Activated CD4-positive, alpha-beta T cell treated with anti-CD3 and anti-CD28 coated beads, Interleukin-2, amount 50 U/mL, for 16 hours (primary cell): ENCODE results near the gene CRYBA4.
A peak's percentile ranks its signal among the peaks of the same experiment; 100 is the strongest.

Source experiments
- DNase-seq: peaks from one replicate; pipeline ENCODE4 v3.0.0-alpha.2; 2020

The CRYBA4 gene

DNA sequence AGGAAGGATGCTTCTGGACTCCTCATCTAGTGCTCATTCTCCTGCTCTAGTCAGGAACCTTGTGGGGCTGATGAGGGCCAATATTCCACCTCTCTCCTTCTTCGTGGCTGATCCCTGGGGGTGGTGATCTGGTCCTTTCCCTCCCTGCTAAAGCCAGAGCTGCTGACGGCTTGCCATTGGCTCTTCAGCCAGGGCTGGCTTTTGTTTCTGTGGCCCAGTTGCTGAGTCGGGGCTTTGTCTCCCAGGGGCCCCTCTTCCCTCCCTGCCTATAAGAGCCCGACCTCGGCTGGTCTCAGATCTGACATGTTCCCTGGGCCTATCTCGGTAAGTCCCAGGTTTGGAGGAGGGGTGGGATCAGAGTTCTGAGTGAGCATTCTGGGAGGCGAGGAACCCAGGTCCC, at the start of gene CRYBA4:
Gene CRYBA4, plus strand, starts transcription at position 301 of the 400 bp plus-strand sequence. CDS start 634 bp downstream, outside the sequence.
- no peak for DNase-seq

GRCh38 chr22:26573026-26573662, 48.6 kb upstream of the CRYBA4 start:
- no peak for DNase-seq

DNA sequence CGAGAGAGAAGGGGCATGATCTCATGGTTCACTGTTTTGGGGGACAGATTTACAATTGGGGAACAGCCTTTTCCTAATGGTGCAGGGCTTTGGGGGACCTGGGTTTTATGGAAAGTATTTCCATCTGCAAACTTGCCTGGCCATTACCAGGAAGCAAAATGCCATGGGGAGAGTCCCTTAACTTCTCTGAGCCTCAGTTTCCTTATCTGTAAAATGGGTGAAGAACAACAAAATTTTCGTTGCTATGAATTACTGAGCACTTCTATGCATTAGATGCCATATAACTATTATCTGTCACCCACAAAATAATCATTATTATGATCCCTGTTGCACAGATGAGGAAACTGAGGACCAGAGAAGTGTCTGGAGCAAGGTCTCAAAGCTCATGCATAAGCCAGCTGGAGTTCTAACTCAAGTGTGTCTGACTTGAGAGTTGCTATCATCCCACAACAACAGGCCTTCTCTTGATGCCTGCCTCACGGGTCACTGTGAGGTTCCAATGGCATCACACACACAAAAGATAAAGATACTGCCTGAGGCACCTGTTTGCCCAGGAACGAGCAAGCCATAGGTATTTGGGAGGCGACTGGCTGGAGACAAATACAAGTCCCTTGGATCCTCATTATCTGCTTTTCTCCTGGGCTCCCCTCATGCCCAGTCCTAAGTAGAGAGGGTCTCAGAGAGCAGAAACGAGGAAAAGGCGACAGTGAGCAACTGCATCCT, 47.6 kb upstream of the CRYBA4 start:
- DNase-seq: no peak

DNA sequence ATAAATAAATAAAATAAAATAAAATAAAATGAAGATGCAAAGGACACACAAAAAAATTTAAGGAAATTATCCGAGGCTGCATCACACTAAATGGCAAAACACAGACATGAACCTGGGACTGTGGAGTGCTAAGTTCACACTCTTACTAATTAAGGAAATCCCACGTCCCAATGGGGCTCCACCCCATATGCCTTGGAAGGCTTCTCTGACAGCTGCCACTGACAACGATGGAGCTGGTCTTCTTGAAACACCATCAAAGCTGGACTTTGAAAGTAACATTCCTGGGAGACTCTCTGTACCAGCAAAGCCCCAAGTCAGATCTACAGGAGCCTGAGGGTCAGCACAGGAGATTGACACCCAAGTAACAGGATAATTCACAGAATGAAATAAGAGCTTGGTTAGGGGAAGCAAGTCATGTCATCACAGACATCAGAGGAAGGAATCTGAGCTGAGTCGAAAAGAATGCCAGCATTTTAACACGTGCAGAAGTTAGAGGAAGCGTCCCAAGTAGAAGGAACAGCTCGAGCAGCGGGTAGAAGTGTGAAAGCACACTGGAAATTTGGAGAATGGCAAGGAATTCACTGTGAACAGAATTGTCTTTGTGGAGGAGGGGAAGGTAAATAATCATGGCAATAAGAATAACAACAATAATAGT, 45.6 kb upstream of the CRYBA4 start:
- DNase-seq: no peak

GRCh38 chr22:26577081-26577480, 44.7 kb upstream of the CRYBA4 start:
- DNase-seq: no peak

- DNase-seq: peak; percentile 58
Measured at GRCh38 chr22:26579331-26579886, 42.4 kb upstream of the CRYBA4 start.

- no peak for DNase-seq
Measured at GRCh38 chr22:26580240-26580962, 41.4 kb upstream of the CRYBA4 start.

- no peak for DNase-seq
Measured at GRCh38 chr22:26581026-26581425, 40.7 kb upstream of the CRYBA4 start.

DNA sequence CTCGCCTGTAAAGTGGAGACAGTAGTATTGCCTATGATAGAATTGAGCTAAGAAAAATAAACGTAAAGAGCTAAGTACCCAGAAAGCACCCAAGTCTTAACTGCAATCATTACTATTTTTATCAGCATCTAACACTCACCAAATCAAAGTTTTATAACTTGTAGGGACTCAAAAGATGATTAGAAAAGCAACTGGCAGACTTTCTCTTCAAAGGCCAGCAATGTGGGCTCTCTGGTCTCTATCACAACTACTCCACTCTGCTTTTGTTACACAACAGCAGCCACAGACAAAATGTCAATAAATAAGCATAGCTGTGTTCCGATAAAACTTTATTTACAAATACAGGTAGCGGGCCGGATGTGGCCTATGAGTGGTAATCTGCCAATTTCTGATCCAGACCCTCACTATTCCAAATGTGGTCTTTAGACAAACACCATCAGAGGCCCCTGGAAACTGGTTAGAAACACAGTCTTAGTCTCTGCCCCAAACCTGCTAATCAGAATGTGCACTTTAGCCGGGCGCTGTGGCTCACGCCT, 40.1 kb upstream of the CRYBA4 start:
- DNase-seq: no peak

GRCh38 chr22:26584010-26584409, 37.8 kb upstream of the CRYBA4 start:
- no peak for DNase-seq

GRCh38 chr22:26585104-26585790, 36.5 kb upstream of the CRYBA4 start:
- DNase-seq: no peak

GRCh38 chr22:26586556-26587325, 35.0 kb upstream of the CRYBA4 start:
- no peak for DNase-seq

GRCh38 chr22:26587991-26588613, 33.7 kb upstream of the CRYBA4 start:
- DNase-seq: no peak

GRCh38 chr22:26588729-26589366, 32.9 kb upstream of the CRYBA4 start:
- no peak for DNase-seq

DNA sequence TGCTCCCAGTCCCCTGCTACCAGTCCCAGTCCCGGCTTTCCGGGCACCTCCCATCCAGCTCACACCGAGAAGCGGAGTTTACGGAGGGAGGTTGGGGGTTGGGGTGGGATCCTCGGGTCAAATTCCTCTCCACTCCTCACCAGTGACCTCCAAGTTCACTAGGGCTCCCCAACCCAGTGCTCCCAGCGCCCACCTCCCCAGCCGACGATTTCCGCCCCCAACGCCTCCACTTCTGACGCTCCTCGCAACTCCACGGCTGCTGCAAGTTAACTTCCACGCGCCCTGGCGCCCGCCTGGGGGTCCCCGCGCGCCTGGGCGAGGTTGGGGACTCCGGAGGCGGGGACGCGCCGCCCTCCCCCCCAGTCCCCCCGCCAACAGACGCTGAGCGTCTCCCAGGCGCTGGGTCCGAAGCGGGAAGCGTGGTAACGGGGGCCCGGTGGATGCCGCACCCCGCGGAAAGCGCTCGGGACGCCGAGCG, 32.4 kb upstream of the CRYBA4 start:
- peak; percentile 20 for DNase-seq

DNA sequence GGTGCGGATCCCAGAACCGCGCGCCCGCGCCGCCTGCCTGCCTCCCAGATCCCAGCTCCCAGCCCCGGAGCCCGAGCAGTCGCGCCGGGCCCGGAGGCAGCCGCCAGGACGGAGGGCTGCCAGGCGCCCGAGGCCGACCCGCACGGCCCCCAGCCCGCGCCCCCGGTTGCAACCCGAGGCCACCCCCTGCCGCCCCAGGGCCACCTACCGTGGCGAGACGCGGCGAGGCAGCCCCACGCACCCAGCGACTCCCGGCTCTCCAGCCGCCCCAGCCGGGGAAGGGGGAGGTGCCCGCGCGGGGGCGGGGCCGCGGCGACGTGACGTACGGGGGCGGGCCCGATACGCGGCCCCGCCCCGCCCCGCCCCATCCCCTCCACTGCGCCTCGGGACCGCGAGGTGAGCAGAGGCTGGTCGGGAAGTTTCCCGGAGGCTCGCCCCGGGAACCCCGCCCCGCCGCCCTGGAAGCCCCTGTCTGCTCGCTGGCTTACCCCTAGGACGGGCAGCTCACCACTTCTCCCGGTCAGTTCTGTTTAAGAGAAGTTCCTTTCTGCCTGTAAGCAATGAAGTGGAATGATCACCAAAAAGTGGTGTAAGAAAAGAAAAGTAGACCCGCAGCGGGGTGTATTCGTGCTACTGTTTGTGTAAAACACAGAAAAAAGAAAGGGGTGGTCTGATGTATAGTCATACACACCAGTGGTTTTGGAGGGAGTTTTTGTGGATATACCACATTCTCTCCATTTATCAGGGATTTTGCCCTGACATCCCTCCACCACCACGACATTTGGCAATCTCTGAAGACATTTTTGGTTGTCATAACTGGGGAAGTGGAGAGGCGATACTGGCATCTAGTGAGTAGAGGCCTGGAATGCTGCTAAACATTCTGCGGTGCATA, 31.7 kb upstream of the CRYBA4 start, which contains the start of gene TPST2:
Gene TPST2, minus strand, starts transcription at position 288 of the 892 bp plus-strand sequence. CDS start 48,502 bp downstream, outside the sequence.
- peak; percentile 71 for DNase-seq

GRCh38 chr22:26592421-26592891, 29.3 kb upstream of the CRYBA4 start:
- DNase-seq: peak; percentile 73

GRCh38 chr22:26593763-26594162, 28.0 kb upstream of the CRYBA4 start:
- DNase-seq: no peak

DNA sequence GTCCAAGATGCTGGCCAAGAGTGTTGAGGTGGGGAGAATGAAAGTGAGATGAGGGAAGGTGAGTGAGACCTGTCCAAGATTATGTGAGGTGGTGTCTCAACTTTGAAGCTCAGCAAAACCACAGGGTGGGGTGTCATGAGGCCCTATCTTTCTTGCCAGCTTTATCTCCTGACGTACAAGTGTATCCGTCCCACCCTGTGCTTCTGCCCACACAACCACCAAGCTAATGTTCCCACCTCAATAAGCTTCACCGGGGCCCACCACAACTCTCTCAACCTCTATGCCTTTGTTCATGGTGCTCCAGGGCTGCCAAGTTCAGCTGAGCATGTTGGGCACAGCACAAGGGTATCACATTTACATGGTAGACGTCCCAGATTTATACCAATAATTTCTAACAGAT, 24.7 kb upstream of the CRYBA4 start:
- DNase-seq: no peak
